HEK293 (cell line): ENCODE results near the gene SYDE2.

Experiments
- PATZ1 ChIP-seq: fragments of 450-650 bp; formaldehyde crosslinking; IDR thresholded peaks from 2 replicates; pipeline ENCODE4 v1.5.1; 2016; ENCODE audit warnings: missing biosample characterization, missing genetic modification characterization
- SALL2 ChIP-seq: fragments of 450-650 bp; formaldehyde crosslinking; IDR thresholded peaks from 2 replicates; pipeline ENCODE4 v1.5.0; 2017; ENCODE audit warnings: missing biosample characterization, mild to moderate bottlenecking, missing genetic modification characterization, borderline replicate concordance
- SCRT1 ChIP-seq: fragments of 450-650 bp; formaldehyde crosslinking; IDR thresholded peaks from 2 replicates; pipeline ENCODE4 v1.5.1; 2016; ENCODE audit warnings: missing biosample characterization, missing genetic modification characterization, borderline replicate concordance
- TF ChIP-seq, protein P1 (sequence below): fragments of 450-650 bp; formaldehyde crosslinking; IDR thresholded peaks from 2 replicates; pipeline ENCODE4 v1.5.1; 2016; ENCODE audit warnings: missing biosample characterization, missing genetic modification characterization

DNA sequence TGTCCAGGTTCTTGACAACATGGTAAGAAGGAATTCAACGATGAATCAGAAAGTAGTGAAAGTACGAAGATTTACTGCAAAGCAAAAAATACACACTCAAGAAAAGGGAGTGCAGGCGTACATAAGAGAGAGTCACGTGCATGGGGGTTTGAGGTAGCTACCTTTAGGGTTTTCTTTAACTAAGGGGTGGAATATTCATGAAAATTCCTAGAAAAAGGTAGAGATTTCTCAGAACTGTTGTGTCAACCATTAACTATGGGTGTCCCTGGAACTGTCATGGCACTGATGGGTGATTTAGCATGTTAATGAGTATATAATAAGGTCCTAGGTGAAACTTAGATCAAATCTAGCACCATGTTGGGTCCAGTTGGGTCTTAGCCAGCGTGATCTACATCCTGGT lies 22.5 kb upstream of the SYDE2 start:
- TF ChIP-seq SCRT1 (no peak), PATZ1 (tag by site-specific recombination) (no peak), SALL2 (tag by site-specific recombination) (no peak)
- TF ChIP-seq, protein P1, sequence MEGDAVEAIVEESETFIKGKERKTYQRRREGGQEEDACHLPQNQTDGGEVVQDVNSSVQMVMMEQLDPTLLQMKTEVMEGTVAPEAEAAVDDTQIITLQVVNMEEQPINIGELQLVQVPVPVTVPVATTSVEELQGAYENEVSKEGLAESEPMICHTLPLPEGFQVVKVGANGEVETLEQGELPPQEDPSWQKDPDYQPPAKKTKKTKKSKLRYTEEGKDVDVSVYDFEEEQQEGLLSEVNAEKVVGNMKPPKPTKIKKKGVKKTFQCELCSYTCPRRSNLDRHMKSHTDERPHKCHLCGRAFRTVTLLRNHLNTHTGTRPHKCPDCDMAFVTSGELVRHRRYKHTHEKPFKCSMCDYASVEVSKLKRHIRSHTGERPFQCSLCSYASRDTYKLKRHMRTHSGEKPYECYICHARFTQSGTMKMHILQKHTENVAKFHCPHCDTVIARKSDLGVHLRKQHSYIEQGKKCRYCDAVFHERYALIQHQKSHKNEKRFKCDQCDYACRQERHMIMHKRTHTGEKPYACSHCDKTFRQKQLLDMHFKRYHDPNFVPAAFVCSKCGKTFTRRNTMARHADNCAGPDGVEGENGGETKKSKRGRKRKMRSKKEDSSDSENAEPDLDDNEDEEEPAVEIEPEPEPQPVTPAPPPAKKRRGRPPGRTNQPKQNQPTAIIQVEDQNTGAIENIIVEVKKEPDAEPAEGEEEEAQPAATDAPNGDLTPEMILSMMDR (tag by site-specific recombination), result no peak
